Natural killer cell (primary cell): ENCODE measurements around the gene PNPO. TPM values are rescaled to one million over a fixed set of nuclear protein-coding genes. Genes with fewer than 3 reads are reported as not detected.

ENCODE experiments used
- ATAC-seq, 3 donors: fragments of 150-1000 bp in 2 of 3; fragments of 200-7000 bp in 1 of 3; cut with Tn5 transposase; 1 replicate in 1 of 3; 2 replicates in 2 of 3; pipeline ENCODE4 v1.10.0; 2021; ENCODE audit warnings: mild to moderate bottlenecking in 2 of 3, moderate library complexity in 2 of 3
- DNase-seq, 2 donors: peaks; one replicate each; pipeline versions ENCODE4 v3.0.0 to v3.0.0-alpha.2; 2013 to 2021; ENCODE audit warnings: mixed read lengths in 1 of 2
- H3K27ac ChIP-seq: one replicate; pipeline ENCODE4 v1.5.1; 2013; ENCODE audit warnings: mild to moderate bottlenecking, low read length
- H3K27me3 ChIP-seq: one replicate; pipeline ENCODE4 v1.6.1; 2013; ENCODE audit warnings: low read length; ENCODE audit not compliant: control insufficient read depth, insufficient read depth
- H3K36me3 ChIP-seq: one replicate; pipeline ENCODE4 v1.6.1; 2013; ENCODE audit warnings: low read length; ENCODE audit not compliant: control insufficient read depth, insufficient read depth
- H3K4me1 ChIP-seq: one replicate; pipeline ENCODE4 v1.6.1; 2013; ENCODE audit warnings: low read length; ENCODE audit not compliant: control insufficient read depth, insufficient read depth
- H3K4me3 ChIP-seq: one replicate; pipeline ENCODE4 v1.5.1; 2013; ENCODE audit warnings: low read length
- H3K9me3 ChIP-seq: one replicate; pipeline ENCODE4 v1.6.1; 2013; ENCODE audit warnings: low read length; ENCODE audit not compliant: control insufficient read depth, insufficient read depth
- H3K27ac Mint-ChIP-seq, 2 donors: one replicate each; pipeline ENCODE4 v1.8.0; 2022; ENCODE audit warnings: mild to moderate bottlenecking in 2 of 2, mixed read lengths in 2 of 2, moderate library complexity in 1 of 2
- H3K27me3 Mint-ChIP-seq, 2 donors: one replicate each; pipeline ENCODE4 v1.8.0; 2022; ENCODE audit warnings: low read depth in 2 of 2, mixed read lengths in 2 of 2
- H3K36me3 Mint-ChIP-seq: one replicate; pipeline ENCODE4 v1.8.0; 2022; ENCODE audit warnings: mixed read lengths
- H3K4me1 Mint-ChIP-seq, 2 donors: one replicate each; pipeline ENCODE4 v1.8.0; 2022; ENCODE audit warnings: mixed read lengths in 2 of 2
- H3K4me3 Mint-ChIP-seq: one replicate; pipeline ENCODE4 v1.8.0; 2022; ENCODE audit warnings: mild to moderate bottlenecking, moderate library complexity, mixed read lengths
- H3K9me3 Mint-ChIP-seq, 2 donors: one replicate each; pipeline ENCODE4 v1.8.0; 2022; ENCODE audit warnings: mixed read lengths in 2 of 2
- WGBS: methylation state at CpG from one replicate; pipeline ENCODE4 v1.1.7; 2013; ENCODE audit warnings: missing lambda C conversion rate; ENCODE audit not compliant: insufficient coverage; 5-methylcytosine and 5-hydroxymethylcytosine counted together
- intact Hi-C: fragments of 100-400 bp; cut with micrococcal nuclease; formaldehyde crosslinking; loops from one replicate; pipeline ENCODE4 v1.14.2; 2022
- total RNA-seq, 4 donors: library from RNA; stranded (reverse); fragments of 120-200 nt in 1 of 4; gene quantifications; one replicate each; pipeline versions ENCODE4 v1.2.3 to v1.2.4, GENCODE V29; 2013 to 2022
- TF ChIP-seq, protein P1 (sequence below): fragments of 200-600 bp; IDR thresholded peaks from one replicate; pipeline ENCODE4 v1.8.0; 2022; ENCODE audit warnings: antibody characterized with exemption

PNPO gene
- total RNA-seq, 3 donors from 2014 or later (not counting 1 experiment from before 2014, with no cell fraction given), result 6.0 to 10.9 (median 9.3) TPM

DNA sequence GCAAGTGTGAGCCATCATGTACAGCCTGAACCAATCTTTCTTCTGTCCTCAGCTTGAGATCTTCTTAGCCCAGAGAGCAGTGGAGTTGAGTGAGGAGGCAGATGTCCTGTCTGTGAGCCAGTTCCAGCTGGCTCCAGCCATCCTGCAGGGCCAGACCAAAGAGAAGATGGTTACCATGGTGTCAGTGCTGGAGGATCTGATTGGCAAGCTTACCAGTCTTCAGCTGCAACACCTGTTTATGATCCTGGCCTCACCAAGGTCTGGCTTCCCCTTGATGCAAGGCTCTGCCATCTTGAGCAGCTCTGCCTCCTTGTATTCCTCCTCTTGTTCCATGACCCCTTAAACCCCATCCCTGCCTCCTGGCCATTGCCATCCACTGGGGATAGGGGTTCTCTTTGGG is 39.2 kb downstream of the PNPO start:
- no peaks in the 10 kb centered on the region for H3K27me3 ChIP-seq
- H3K4me1 Mint-ChIP-seq, result peaks cover 26 to 27% of the 10 kb centered on the region in 2 donors
- H3K4me3 ChIP-seq, result no peak overlapping the region
- no peak for DNase-seq
- peaks cover 29% of the 10 kb centered on the region for H3K4me1 ChIP-seq
- intact Hi-C loops, result no loop called here
- H3K36me3 Mint-ChIP-seq, result peaks cover 20% of the 10 kb centered on the region
- H3K27ac Mint-ChIP-seq, result no peak overlapping the region
- H3K4me3 Mint-ChIP-seq, result no peak overlapping the region
- H3K27me3 Mint-ChIP-seq, result no peaks in the 10 kb centered on the region
- TF ChIP-seq, protein P1, sequence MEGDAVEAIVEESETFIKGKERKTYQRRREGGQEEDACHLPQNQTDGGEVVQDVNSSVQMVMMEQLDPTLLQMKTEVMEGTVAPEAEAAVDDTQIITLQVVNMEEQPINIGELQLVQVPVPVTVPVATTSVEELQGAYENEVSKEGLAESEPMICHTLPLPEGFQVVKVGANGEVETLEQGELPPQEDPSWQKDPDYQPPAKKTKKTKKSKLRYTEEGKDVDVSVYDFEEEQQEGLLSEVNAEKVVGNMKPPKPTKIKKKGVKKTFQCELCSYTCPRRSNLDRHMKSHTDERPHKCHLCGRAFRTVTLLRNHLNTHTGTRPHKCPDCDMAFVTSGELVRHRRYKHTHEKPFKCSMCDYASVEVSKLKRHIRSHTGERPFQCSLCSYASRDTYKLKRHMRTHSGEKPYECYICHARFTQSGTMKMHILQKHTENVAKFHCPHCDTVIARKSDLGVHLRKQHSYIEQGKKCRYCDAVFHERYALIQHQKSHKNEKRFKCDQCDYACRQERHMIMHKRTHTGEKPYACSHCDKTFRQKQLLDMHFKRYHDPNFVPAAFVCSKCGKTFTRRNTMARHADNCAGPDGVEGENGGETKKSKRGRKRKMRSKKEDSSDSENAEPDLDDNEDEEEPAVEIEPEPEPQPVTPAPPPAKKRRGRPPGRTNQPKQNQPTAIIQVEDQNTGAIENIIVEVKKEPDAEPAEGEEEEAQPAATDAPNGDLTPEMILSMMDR, result no peak
- no peak for ATAC-seq
- no peak overlapping the region for H3K27ac ChIP-seq
- H3K9me3 Mint-ChIP-seq, result no peaks in the 10 kb centered on the region
- peaks cover 66% of the 10 kb centered on the region for H3K36me3 ChIP-seq
- no peaks in the 10 kb centered on the region for H3K9me3 ChIP-seq

DNA sequence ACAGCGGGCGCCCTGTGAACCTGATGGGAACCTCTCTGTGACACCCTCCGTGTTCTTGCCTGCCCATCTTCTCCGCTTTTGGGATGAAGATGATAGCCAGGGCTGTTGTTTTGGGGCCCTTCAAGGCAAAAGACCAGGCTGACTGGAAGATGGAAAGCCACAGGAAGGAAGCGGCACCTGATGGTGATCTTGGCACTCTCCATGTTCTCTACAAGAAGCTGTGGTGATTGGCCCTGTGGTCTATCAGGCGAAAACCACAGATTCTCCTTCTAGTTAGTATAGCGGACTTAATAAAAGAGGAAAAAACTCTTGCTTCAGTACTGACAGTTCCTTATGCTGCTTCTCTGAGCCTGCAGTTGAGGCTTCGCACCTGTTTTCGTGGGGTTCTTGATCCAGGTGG is 40.1 kb downstream of the PNPO start:
- Histone ChIP-seq H3K4me1 (peaks cover 29% of the 10 kb centered on the region), H3K36me3 (peaks cover 57% of the 10 kb centered on the region), H3K4me3 (no peak overlapping the region), H3K27ac (no peak overlapping the region), H3K9me3 (no peaks in the 10 kb centered on the region), H3K27me3 (no peaks in the 10 kb centered on the region)
- Mint-ChIP-seq H3K27ac (no peak overlapping the region), H3K4me3 (peak overlapping the region; percentile 47), H3K9me3 (no peaks in the 10 kb centered on the region), H3K36me3 (peaks cover 20% of the 10 kb centered on the region), H3K27me3 (no peaks in the 10 kb centered on the region), H3K4me1 (peaks cover 26 to 27% of the 10 kb centered on the region in 2 donors)
- intact Hi-C loops, result no loop called here
- no peak for DNase-seq
- 18% methylated on average over 9 of the region's 9 CpGs for WGBS
- TF ChIP-seq, protein P1, result no peak
- ATAC-seq, result peak in 2 of 3 donors; percentile 50 to 63

DNA sequence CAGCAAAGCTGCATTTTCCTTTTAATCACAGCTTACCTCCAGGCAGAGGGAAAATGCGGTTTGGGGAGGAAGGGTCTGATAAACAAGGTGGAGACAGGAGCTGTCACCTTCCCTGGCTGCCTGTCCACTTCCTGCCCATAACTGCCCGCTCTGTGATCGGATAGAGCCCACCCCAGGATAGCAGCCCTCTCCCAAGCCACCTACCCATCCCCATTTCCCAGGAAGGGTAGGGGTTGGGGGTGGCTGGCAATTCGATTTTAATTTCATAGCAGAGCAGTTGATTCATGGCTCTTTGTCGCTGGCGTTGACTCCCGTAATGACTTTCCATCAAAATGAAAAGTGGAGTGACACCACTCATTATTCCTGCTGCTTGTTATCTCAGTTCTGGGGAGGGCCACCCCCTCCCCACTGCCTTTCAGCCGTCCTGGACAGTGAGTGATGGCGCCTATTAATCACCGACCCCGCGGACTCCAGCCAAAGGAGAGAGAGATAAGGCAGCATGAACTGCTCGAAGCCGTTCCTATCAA is 40.8 kb downstream of the PNPO start:
- peaks cover 20% of the 10 kb centered on the region for H3K36me3 Mint-ChIP-seq
- no peak overlapping the region for H3K27ac Mint-ChIP-seq
- no peaks in the 10 kb centered on the region for H3K9me3 Mint-ChIP-seq
- TF ChIP-seq, protein P1, result no peak
- no peaks in the 10 kb centered on the region for H3K27me3 Mint-ChIP-seq
- Histone ChIP-seq H3K27ac (no peak overlapping the region), H3K4me1 (peaks cover 29% of the 10 kb centered on the region), H3K27me3 (no peaks in the 10 kb centered on the region), H3K36me3 (peaks cover 54% of the 10 kb centered on the region), H3K9me3 (no peaks in the 10 kb centered on the region), H3K4me3 (no peak overlapping the region)
- intact Hi-C loops, result no loop called here
- 86% methylated on average over 10 of the region's 14 CpGs for WGBS
- DNase-seq (no peak), ATAC-seq (no peak)
- peaks cover 26 to 27% of the 10 kb centered on the region in 2 donors for H3K4me1 Mint-ChIP-seq
- H3K4me3 Mint-ChIP-seq, result no peak overlapping the region
